GM23338 (cell line): ENCODE data around the gene KLHL7. TPM values are rescaled to one million over a fixed set of nuclear protein-coding genes. Genes with fewer than 3 reads are reported as not detected.

Experiments
- ATAC-seq: fragments of 200-7000 bp; cut with Tn5 transposase; 3 replicates; pipeline ENCODE4 v1.9.1; 2020
- DNase-seq: peaks from one replicate; pipeline ENCODE4 v3.0.0-alpha.2; 2015; ENCODE audit warnings: low spot score
- H2AFZ ChIP-seq: fragments of 200-600 bp; sonication (generic); 2 replicates; pipeline ENCODE4 v1.8.0; 2016; ENCODE audit warnings: antibody characterized with exemption, mild to moderate bottlenecking, moderate library complexity
- H3F3A ChIP-seq: fragments of 200-600 bp; sonication (generic); replicated peaks from 2 replicates; pipeline ENCODE4 v1.8.0; 2017; ENCODE audit warnings: antibody characterized with exemption, mixed run types, low read depth
- H3K27ac ChIP-seq: fragments of 200-600 bp; sonication (generic); 2 replicates; pipeline ENCODE4 v1.6.1; 2016; ENCODE audit warnings: low read depth
- H3K27me3 ChIP-seq: fragments of 200-600 bp; sonication (generic); 2 replicates; pipeline ENCODE4 v1.8.0; 2016; ENCODE audit warnings: mild to moderate bottlenecking, mixed run types, moderate library complexity; ENCODE audit not compliant: insufficient read depth
- H3K36me3 ChIP-seq: fragments of 200-600 bp; sonication (generic); 2 replicates; pipeline ENCODE4 v1.8.0; 2016; ENCODE audit warnings: mild to moderate bottlenecking; ENCODE audit not compliant: insufficient read depth
- H3K4me1 ChIP-seq: fragments of 200-600 bp; sonication (generic); 2 replicates; pipeline ENCODE4 v1.8.0; 2016; ENCODE audit warnings: mild to moderate bottlenecking, moderate library complexity; ENCODE audit not compliant: insufficient read depth
- H3K4me2 ChIP-seq: fragments of 200-600 bp; sonication (generic); 2 replicates; pipeline ENCODE4 v1.7.1; 2017; ENCODE audit warnings: mixed run types
- H3K4me3 ChIP-seq: fragments of 200-600 bp; sonication (generic); 2 replicates; pipeline ENCODE4 v1.6.1; 2016; ENCODE audit warnings: mixed run types
- H3K79me2 ChIP-seq: fragments of 200-600 bp; sonication (generic); replicated peaks from 2 replicates; pipeline ENCODE4 v1.8.0; 2017; ENCODE audit warnings: mild to moderate bottlenecking; ENCODE audit not compliant: insufficient read depth
- H3K9me2 ChIP-seq: fragments of 200-600 bp; sonication (generic); 2 replicates; pipeline ENCODE4 v1.8.0; 2017; ENCODE audit not compliant: insufficient read depth
- H4K20me1 ChIP-seq: fragments of 200-600 bp; sonication (generic); replicated peaks from 2 replicates; pipeline ENCODE4 v1.8.0; 2017; ENCODE audit warnings: mild to moderate bottlenecking; ENCODE audit not compliant: insufficient read depth
- H3K27ac Mint-ChIP-seq: 2 replicates; pipeline ENCODE4 v1.8.0; 2020; ENCODE audit warnings: inconsistent platforms, mild to moderate bottlenecking, moderate library complexity, mixed read lengths
- H3K27me3 Mint-ChIP-seq: 3 replicates; pipeline ENCODE4 v1.8.0; 2022; ENCODE audit warnings: low read depth, mild to moderate bottlenecking, moderate library complexity, mixed read lengths, inconsistent platforms; ENCODE audit not compliant: insufficient read depth, poor library complexity
- H3K36me3 Mint-ChIP-seq: 3 replicates; pipeline ENCODE4 v1.8.0; 2021; ENCODE audit warnings: low read depth, mild to moderate bottlenecking, inconsistent platforms, moderate library complexity, mixed read lengths
- H3K4me1 Mint-ChIP-seq: 3 replicates; pipeline ENCODE4 v1.8.0; 2020; ENCODE audit warnings: mild to moderate bottlenecking, inconsistent platforms, mixed read lengths
- H3K4me3 Mint-ChIP-seq: 3 replicates; pipeline ENCODE4 v1.8.0; 2021; ENCODE audit warnings: moderate library complexity, mild to moderate bottlenecking, inconsistent platforms, mixed read lengths
- H3K9me3 Mint-ChIP-seq: 3 replicates; pipeline ENCODE4 v1.8.0; 2020; ENCODE audit warnings: moderate library complexity, mild to moderate bottlenecking, inconsistent platforms, mixed read lengths
- CREB1 ChIP-seq: fragments of 250-450 bp; sonication (Bioruptor Pico); IDR thresholded peaks from 2 replicates; pipeline ENCODE4 v1.5.0; 2020; ENCODE audit warnings: low read depth, mild to moderate bottlenecking, moderate library complexity
- EZH2 ChIP-seq: fragments of 200-600 bp; sonication (generic); IDR thresholded peaks from one replicate; pipeline ENCODE4 v1.8.0; 2017; ENCODE audit warnings: antibody characterized with exemption, mild to moderate bottlenecking, low read depth; ENCODE audit not compliant: unreplicated experiment
- EZH2phosphoT487 ChIP-seq: fragments of 200-600 bp; sonication (generic); IDR thresholded peaks from one replicate; pipeline ENCODE4 v1.8.1; 2018; ENCODE audit warnings: antibody characterized with exemption; ENCODE audit not compliant: unreplicated experiment
- JUNB ChIP-seq: IDR thresholded peaks from one replicate; pipeline ENCODE4 v1.6.1; 2016; ENCODE audit warnings: antibody characterized with exemption; ENCODE audit not compliant: unreplicated experiment
- NANOG ChIP-seq: IDR thresholded peaks from 2 replicates; pipeline ENCODE4 v1.6.1; 2016; ENCODE audit warnings: antibody characterized with exemption, borderline replicate concordance
- POLR2AphosphoS5 ChIP-seq: IDR thresholded peaks from 2 replicates; pipeline ENCODE4 v1.6.1; 2016; ENCODE audit warnings: antibody characterized with exemption, low read depth
- STAT1 ChIP-seq: IDR thresholded peaks from one replicate; pipeline ENCODE4 v1.6.1; 2016; ENCODE audit warnings: antibody characterized with exemption; ENCODE audit not compliant: unreplicated experiment
- ZNF114 ChIP-seq: fragments of 250-450 bp; sonication (Bioruptor Pico); IDR thresholded peaks from 2 replicates; pipeline ENCODE4 v1.5.0; 2020; ENCODE audit warnings: mild to moderate bottlenecking, moderate library complexity
- ZNF331 ChIP-seq: fragments of 250-450 bp; sonication (Bioruptor Pico); IDR thresholded peaks from 2 replicates; pipeline ENCODE4 v1.5.0; 2020; ENCODE audit warnings: low read depth, mild to moderate bottlenecking, moderate library complexity
- polyA plus RNA-seq: library from polyadenylated mRNA; unstranded; fragments of >200 nt; fragmentation: Nextera tagmentation; extraction: Ambion mirVana; gene quantifications from 2 replicates; pipeline ENCODE4 v1.2.1, GENCODE V29; 2016
- total RNA-seq: library from RNA; depleted of rRNA; stranded (reverse); fragments of >200 nt; shearing (Covaris generic); gene quantifications from 2 replicates; pipeline ENCODE4 v1.2.3, GENCODE V29; 2014
- TF ChIP-seq, protein P1 (sequence below), 2 experiments: fragments of 200-600 bp in 1 of 2; sonication (generic) in 1 of 2; conservative IDR thresholded peaks; 2 replicates each; pipeline versions ENCODE4 v1.5.1 to v1.6.1; 2016 to 2017; ENCODE audit warnings: antibody characterized with exemption in 2 of 2, low read depth in 2 of 2, mild to moderate bottlenecking in 2 of 2, moderate library complexity in 1 of 2
- TF ChIP-seq, protein P2 (sequence below): IDR thresholded peaks from 2 replicates; pipeline ENCODE4 v1.6.1; 2016; ENCODE audit warnings: antibody characterized with exemption
- TF ChIP-seq, protein P3 (sequence below): IDR thresholded peaks from one replicate; pipeline ENCODE4 v1.6.1; 2018; ENCODE audit warnings: antibody characterized with exemption; ENCODE audit not compliant: unreplicated experiment
- TF ChIP-seq, protein P4 (sequence below): fragments of 250-450 bp; sonication (Bioruptor Pico); IDR thresholded peaks from 2 replicates; pipeline ENCODE4 v1.5.0; 2020; ENCODE audit warnings: mild to moderate bottlenecking, moderate library complexity

The KLHL7 gene
- total and polyA plus RNA-seq, 2 experiments from 2014 or later: 92.5 to 119 TPM

DNA sequence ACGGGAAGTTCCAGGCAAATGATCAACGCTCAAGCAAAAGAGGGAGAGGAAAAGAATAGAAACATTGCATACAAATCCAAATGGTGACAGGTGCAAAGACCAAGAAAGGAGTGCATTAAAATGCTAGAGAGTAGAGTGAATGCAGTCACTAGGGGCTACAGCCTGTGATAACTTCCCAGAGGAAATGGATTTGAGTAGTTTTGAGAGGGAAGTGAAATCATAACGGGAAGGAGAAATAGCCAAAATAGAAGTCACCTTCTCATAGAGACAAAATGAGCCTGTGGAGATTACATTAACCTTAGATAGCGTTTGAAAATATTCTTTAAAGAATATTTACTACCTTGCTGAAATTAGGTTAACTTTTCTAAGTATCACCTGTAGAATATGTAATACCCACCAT, 102.7 kb downstream of the KLHL7 start:
- Mint-ChIP-seq H3K27me3 (peaks cover 9% of the 10 kb centered on the region), H3K36me3 (peaks cover 3% of the 10 kb centered on the region; the same call in 2 of the 3 replicates), H3K4me3 (no peak overlapping the region), H3K4me1 (peaks cover 26% of the 10 kb centered on the region), H3K9me3 (no peaks in the 10 kb centered on the region), H3K27ac (no peak overlapping the region)
- Histone ChIP-seq H3K9me2 (no peaks in the 10 kb centered on the region), H3K4me1 (peaks cover 10% of the 10 kb centered on the region), H3K79me2 (no peaks in the 10 kb centered on the region), H3K4me2 (no peak overlapping the region), H3K27ac (no peak overlapping the region), H3K27me3 (peaks cover 5% of the 10 kb centered on the region; the same call in 1 of the 2 replicates), H2AFZ (no peak overlapping the region), H3K4me3 (no peak overlapping the region), H4K20me1 (no peaks in the 10 kb centered on the region), H3F3A (0 out of 2 replicates have a peak, but pooled peaks cover under 1% of the 10 kb centered on the region), H3K36me3 (no peaks in the 10 kb centered on the region)
- TF ChIP-seq POLR2AphosphoS5 (no peak), ZNF114 (CRISPR knock-in tag) (no peak), ZNF331 (CRISPR knock-in tag) (no peak), EZH2 (no peak), NANOG (no peak), EZH2phosphoT487 (no peak), CREB1 (CRISPR knock-in tag) (no peak), JUNB (no peak), STAT1 (no peak)
- TF ChIP-seq, protein P1, sequence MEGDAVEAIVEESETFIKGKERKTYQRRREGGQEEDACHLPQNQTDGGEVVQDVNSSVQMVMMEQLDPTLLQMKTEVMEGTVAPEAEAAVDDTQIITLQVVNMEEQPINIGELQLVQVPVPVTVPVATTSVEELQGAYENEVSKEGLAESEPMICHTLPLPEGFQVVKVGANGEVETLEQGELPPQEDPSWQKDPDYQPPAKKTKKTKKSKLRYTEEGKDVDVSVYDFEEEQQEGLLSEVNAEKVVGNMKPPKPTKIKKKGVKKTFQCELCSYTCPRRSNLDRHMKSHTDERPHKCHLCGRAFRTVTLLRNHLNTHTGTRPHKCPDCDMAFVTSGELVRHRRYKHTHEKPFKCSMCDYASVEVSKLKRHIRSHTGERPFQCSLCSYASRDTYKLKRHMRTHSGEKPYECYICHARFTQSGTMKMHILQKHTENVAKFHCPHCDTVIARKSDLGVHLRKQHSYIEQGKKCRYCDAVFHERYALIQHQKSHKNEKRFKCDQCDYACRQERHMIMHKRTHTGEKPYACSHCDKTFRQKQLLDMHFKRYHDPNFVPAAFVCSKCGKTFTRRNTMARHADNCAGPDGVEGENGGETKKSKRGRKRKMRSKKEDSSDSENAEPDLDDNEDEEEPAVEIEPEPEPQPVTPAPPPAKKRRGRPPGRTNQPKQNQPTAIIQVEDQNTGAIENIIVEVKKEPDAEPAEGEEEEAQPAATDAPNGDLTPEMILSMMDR (conservative IDR thresholded peaks at IDR 0.05; ENCODE audit: low read depth in 2 of 2): no peak
- TF ChIP-seq, protein P2, sequence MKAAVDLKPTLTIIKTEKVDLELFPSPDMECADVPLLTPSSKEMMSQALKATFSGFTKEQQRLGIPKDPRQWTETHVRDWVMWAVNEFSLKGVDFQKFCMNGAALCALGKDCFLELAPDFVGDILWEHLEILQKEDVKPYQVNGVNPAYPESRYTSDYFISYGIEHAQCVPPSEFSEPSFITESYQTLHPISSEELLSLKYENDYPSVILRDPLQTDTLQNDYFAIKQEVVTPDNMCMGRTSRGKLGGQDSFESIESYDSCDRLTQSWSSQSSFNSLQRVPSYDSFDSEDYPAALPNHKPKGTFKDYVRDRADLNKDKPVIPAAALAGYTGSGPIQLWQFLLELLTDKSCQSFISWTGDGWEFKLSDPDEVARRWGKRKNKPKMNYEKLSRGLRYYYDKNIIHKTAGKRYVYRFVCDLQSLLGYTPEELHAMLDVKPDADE: no peak
- TF ChIP-seq, protein P3, sequence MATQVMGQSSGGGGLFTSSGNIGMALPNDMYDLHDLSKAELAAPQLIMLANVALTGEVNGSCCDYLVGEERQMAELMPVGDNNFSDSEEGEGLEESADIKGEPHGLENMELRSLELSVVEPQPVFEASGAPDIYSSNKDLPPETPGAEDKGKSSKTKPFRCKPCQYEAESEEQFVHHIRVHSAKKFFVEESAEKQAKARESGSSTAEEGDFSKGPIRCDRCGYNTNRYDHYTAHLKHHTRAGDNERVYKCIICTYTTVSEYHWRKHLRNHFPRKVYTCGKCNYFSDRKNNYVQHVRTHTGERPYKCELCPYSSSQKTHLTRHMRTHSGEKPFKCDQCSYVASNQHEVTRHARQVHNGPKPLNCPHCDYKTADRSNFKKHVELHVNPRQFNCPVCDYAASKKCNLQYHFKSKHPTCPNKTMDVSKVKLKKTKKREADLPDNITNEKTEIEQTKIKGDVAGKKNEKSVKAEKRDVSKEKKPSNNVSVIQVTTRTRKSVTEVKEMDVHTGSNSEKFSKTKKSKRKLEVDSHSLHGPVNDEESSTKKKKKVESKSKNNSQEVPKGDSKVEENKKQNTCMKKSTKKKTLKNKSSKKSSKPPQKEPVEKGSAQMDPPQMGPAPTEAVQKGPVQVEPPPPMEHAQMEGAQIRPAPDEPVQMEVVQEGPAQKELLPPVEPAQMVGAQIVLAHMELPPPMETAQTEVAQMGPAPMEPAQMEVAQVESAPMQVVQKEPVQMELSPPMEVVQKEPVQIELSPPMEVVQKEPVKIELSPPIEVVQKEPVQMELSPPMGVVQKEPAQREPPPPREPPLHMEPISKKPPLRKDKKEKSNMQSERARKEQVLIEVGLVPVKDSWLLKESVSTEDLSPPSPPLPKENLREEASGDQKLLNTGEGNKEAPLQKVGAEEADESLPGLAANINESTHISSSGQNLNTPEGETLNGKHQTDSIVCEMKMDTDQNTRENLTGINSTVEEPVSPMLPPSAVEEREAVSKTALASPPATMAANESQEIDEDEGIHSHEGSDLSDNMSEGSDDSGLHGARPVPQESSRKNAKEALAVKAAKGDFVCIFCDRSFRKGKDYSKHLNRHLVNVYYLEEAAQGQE: no peak
- TF ChIP-seq, protein P4, sequence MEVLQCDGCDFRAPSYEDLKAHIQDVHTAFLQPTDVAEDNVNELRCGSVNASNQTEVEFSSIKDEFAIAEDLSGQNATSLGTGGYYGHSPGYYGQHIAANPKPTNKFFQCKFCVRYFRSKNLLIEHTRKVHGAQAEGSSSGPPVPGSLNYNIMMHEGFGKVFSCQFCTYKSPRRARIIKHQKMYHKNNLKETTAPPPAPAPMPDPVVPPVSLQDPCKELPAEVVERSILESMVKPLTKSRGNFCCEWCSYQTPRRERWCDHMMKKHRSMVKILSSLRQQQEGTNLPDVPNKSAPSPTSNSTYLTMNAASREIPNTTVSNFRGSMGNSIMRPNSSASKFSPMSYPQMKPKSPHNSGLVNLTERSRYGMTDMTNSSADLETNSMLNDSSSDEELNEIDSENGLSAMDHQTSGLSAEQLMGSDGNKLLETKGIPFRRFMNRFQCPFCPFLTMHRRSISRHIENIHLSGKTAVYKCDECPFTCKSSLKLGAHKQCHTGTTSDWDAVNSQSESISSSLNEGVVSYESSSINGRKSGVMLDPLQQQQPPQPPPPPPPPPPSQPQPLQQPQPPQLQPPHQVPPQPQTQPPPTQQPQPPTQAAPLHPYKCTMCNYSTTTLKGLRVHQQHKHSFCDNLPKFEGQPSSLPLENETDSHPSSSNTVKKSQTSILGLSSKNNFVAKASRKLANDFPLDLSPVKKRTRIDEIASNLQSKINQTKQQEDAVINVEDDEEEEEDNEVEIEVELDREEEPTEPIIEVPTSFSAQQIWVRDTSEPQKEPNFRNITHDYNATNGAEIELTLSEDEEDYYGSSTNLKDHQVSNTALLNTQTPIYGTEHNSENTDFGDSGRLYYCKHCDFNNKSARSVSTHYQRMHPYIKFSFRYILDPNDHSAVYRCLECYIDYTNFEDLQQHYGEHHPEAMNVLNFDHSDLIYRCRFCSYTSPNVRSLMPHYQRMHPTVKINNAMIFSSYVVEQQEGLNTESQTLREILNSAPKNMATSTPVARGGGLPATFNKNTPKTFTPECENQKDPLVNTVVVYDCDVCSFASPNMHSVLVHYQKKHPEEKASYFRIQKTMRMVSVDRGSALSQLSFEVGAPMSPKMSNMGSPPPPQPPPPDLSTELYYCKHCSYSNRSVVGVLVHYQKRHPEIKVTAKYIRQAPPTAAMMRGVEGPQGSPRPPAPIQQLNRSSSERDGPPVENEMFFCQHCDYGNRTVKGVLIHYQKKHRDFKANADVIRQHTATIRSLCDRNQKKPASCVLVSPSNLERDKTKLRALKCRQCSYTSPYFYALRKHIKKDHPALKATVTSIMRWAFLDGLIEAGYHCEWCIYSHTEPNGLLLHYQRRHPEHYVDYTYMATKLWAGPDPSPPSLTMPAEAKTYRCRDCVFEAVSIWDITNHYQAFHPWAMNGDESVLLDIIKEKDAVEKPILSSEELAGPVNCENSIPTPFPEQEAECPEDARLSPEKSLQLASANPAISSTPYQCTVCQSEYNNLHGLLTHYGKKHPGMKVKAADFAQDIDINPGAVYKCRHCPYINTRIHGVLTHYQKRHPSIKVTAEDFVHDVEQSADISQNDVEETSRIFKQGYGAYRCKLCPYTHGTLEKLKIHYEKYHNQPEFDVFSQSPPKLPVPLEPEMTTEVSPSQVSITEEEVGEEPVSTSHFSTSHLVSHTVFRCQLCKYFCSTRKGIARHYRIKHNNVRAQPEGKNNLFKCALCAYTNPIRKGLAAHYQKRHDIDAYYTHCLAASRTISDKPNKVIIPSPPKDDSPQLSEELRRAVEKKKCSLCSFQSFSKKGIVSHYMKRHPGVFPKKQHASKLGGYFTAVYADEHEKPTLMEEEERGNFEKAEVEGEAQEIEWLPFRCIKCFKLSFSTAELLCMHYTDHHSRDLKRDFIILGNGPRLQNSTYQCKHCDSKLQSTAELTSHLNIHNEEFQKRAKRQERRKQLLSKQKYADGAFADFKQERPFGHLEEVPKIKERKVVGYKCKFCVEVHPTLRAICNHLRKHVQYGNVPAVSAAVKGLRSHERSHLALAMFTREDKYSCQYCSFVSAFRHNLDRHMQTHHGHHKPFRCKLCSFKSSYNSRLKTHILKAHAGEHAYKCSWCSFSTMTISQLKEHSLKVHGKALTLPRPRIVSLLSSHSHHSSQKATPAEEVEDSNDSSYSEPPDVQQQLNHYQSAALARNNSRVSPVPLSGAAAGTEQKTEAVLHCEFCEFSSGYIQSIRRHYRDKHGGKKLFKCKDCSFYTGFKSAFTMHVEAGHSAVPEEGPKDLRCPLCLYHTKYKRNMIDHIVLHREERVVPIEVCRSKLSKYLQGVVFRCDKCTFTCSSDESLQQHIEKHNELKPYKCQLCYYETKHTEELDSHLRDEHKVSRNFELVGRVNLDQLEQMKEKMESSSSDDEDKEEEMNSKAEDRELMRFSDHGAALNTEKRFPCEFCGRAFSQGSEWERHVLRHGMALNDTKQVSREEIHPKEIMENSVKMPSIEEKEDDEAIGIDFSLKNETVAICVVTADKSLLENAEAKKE (CRISPR knock-in tag): no peak
- DNase-seq: no peak
- no peak for ATAC-seq
